SU-DHL-6 (cell line): Measurements from ENCODE around the gene MSH2.

Source experiments
- CTCF ChIP-seq: fragments of 200-600 bp; sonication (generic); IDR thresholded peaks from one replicate; pipeline ENCODE4 v1.5.1; 2017; ENCODE audit warnings: antibody characterized with exemption, mild to moderate bottlenecking, low read length, moderate library complexity; ENCODE audit not compliant: insufficient read depth, poor library complexity, severe bottlenecking
- EZH2phosphoT487 ChIP-seq: fragments of 200-600 bp; sonication (generic), shearing (Covaris generic); conservative IDR thresholded peaks from 2 replicates; pipeline ENCODE4 v1.6.1; 2018; ENCODE audit warnings: mild to moderate bottlenecking, antibody characterized with exemption, low read length, moderate library complexity, mixed read lengths

DNA sequence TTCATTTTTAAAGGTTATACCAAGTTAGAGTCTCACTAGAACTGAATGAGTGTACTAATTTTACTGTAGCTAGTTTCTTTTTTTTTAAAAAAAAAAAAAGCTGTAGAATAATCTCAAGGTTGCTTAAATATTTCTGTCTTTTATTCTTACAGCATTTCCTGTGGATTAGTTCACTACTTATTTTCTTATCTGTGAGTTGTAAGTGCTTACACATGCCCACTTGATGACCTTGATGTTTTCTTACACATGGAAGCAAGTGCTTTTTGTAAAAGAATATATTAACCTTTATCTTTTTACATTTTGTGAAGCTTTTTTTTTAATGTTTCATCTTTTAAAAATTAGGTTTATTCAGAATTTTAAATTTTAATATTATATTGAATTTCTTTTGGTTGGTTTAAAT, 57.8 kb downstream of the MSH2 start:
- no peak for TF ChIP-seq CTCF
- no peak for TF ChIP-seq EZH2phosphoT487
